GM11168 (cell line): ENCODE measurements around the gene SRPX.

Experiments
- in situ Hi-C: fragments of 300-500 bp; cut with MboI; formaldehyde crosslinking; loops from one replicate; pipeline ENCODE4 v1.12.0; 2022; ENCODE audit warnings: low sequenced_read_pairs; ENCODE audit not compliant: unreplicated experiment

SRPX gene

DNA sequence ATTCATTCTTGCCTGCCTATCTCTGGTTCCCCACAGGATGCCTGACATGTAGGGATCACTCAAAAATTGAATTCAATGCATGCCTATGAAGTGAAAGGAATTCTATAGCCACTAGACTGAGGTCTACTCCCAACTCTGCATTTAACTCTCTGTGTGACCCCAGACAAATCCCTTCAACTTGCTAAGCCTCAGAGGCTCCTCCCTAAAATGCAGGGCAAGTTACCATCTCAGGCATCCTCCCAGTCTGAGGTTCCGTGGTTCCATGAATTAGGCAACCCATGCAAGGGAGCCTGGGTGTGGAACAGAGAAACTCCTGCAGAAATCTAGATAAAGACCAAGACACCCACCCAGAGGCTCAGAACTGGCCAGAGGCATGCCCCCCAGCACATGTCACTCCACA lies 6.6 kb downstream of the SRPX start:
- in situ Hi-C loops = no loop called here

DNA sequence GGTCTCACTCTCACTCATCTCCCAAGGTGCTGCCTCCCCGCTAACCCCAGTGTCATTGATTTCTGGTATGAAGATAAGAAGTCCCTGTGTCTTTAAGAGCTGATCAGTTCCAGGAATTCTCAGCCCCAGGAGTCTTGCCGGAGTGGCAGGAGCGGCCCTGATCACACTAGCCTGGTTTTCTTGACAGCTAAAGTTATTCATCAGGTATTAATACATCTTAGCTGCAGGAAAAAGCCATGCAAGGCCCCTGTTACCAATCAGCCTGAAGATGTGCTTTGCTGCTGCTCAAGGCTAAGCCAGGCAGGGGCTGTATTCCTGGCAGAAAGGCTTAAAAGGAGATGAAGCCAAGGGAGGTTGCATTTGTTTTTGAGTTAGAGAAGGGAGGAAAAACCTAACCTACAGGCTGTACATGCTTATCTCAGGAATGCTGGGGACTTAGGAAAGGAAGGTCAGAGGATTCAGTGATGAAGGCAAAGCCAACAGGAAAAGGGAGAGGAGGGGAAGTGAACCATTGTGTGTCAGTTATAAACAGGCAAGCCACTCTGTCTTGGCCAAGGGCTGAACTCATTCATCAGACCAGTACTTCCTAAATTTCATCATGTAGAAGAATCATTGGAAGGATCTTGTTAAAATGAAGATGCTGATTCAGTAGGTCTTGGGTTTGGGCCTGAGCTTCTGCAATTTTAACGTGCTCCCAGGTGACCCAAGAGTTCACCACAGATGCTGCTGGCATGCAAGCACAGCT lies 8.6 kb downstream of the SRPX start:
- in situ Hi-C loops = no loop called here

DNA sequence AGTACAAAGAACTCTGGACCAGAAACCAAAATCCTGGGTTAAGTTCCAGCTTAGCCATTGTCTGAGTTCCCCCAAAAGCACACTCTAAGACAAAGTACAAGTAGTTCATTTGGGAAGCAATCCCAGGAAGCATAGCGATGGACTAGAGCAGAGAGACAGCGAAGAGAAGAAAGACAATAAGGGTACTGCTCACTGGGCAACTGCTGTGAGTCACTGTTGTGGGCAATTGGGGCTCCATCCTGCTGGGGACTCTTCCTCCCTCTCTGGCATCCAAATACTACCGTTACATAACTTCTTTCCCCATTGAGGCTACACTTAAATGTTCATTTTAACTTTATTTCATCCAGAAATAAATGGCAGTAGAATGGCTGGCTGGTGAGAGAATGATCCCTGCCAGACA lies 14.1 kb downstream of the SRPX start:
- in situ Hi-C loops = no loop called here

DNA sequence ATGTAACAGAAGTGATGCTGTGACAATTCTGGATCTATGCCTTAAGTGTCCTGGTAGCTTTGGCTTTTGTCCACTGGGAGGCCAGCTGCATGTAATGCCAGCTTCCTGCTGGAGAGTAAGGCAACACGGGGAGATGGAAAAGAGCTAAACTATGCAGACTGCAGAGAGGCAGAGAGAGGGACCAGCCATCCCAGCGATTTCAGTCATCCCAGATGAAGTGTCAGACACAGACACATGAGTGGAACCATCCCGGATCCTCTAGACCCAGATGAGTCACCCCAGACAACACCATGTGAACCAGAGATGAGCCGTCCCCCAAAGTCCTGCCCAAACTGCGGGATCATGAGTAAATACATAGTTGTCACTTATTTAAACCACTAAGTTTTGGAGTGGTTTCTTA lies 14.6 kb downstream of the SRPX start:
- in situ Hi-C loops = no loop called here

DNA sequence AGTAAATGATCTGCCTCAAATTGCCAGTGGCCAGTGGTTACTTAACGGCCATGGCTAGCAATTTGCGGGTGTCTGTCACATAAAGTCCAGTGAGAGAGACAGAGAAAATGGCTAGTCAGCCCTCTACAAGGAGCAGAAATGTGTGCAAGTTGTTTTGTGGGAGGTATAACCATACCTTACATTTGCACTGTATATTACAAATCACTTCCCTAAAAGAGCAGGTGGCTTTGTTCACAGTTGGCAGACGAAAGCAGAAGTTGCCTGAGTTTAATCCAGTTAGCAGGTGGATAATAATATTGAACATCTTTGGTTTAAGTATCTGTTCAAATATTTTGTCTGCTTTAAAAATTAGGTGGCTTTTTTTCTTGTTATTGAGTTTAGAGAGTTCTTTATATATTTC lies 15.6 kb downstream of the SRPX start:
- in situ Hi-C loops = no loop called here

DNA sequence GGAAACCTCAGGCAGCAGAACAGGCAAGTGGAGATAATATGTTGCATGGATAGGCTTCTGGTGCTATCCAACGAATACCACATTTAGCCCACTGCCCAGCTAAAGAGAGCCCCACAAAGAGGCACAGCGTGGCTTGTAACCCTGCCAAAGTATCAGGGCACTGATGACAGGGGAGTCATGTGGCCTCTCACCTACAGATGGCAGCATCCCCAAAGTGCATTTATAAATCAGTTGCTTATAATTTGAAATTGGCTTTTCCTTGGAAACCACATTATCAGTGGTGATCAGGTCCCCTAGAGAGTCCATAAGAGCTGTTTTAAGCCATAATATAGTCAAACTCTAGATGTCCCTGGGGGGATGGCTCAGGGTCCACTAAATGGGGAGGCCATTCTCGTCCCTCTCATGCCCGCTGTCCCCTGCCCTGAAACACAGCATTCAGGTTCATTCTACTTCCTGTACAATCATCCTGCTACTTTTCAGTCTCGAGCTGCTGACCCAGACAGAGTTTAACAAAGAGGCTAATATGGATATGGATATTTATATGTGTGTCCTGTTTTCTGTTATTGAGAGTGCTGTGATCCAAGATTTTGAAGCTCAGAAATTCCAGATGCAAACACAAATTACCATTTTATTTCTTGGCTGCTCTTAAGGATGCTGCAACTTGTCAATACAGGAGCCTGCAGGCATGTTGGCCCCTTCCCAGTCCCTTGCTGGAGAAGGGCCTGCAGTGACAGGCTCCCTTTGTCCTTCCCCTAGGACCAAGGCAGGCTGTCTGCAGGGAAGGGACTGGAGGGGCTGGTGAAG lies 28.5 kb downstream of the SRPX start:
- in situ Hi-C loops = no loop called here

DNA sequence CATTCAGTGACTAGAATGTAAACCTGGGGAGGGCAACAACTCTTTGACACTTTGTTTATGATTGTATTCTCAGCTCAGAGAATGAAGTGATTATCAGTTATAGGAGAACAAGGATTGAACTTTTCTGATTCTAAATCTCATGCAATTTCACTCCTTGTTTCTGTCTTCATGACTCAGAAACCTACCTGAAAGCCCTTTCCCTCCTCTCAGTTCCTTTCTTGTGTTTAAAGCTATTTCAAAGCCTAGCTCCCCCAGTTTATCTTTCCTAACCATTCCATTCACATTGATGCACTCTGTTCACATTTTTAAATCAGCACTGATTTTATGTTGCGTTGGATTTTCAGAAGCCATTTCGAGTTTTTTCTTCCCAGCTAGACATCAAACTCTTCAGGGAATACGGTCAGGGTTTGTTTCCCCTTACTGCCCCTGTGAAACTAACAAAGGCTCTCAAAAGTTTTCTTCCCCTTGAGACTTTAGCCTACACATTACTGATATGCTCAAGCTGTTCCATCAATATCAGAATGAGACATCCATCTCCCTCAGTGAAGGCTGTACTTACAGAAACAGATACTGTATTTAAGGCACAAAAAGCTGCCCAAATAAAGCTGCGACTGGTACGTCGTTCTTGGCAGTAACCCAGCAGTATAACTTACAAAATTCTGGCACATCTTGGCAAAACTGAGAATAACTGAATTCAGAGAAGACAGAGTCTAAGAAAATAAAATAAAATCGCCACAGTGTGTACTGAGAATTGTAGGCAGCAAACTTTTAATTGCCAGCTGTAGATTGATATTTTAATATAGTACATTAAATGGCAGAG lies 31.0 kb downstream of the SRPX start:
- in situ Hi-C loops = no loop called here

DNA sequence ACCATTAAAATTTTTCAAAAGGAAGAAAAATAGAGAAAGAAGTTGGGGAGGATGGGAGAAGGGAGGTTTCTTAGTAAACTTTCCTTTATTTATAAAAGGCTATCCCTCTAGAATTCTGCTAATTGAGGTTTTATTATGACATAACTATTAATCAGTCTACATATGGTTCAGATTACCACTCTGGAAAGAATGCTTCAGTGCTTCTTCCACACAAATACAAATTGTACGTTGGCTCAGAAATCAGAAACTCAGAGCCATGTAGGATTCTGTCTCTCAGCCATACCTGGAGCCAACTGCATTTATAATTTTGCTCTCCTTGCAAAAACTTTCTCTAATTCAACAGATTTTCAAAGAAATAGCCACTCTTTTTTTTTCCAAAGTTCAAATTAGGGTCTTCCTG lies 37.1 kb downstream of the SRPX start:
- in situ Hi-C loops = no loop called here

DNA sequence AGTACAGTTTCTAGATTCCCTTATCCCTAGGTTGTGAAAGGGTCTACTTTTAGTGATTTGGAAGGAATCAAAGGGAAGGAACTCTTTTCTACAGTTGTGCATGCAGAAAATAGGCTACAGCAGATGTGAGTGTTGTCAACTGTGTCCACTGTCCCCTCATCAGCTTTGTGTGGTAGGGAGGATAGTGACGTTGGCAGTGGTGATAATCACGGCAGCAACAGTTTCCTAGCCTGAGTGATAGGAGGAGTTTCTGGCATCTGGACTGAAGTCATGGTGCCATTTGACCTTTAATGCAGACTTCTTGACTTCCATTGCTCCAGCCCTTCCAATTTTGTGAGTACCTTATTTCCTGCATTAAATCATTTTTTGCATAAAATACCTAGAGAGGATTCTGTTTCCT lies 39.3 kb downstream of the SRPX start:
- in situ Hi-C loops = no loop called here

DNA sequence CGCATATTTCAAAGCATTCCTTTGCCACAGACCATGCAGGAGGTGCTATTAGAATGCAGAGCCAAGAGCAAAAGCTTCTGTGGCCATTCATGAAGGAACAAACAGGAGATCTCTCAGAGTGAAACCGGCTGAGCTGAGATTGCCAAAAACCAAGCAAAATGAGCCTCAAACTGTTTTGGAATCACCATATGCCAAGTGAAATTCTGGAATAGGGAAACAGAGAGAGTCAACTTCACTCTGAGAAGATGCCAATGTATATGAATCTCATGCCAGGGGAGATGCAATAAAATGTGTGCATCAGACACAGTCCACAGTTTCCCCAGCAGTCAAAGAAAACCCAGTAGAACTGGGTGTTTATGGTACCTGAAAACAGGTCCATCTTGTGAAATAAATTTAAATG lies 42.3 kb downstream of the SRPX start:
- in situ Hi-C loops = loop anchor here (10.0 kb wide), 1 partner anchor 254 kb away; no protein-coding TSS in a partner anchor

DNA sequence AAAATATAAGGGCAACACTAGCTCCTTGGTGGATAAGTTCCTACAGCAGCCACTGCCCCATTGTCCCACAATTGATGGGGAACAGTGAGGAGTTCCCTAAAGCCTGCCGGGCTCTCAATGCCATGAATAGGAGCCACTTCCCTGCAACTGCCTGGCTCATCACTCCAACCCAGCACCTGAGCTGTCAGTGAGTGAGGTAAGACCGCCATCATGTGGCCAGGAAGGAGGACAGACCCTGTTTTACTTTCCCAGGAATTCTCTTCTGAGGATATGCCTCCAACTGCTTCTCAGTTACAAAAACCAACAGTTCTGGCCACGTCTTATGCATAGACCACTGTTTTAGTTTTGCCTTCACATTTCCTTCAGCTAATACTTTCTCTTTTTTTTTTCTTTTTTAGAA lies 45.5 kb downstream of the SRPX start:
- in situ Hi-C loops = loop anchor here (10.0 kb wide), 1 partner anchor 250 kb away; no protein-coding TSS in a partner anchor

DNA sequence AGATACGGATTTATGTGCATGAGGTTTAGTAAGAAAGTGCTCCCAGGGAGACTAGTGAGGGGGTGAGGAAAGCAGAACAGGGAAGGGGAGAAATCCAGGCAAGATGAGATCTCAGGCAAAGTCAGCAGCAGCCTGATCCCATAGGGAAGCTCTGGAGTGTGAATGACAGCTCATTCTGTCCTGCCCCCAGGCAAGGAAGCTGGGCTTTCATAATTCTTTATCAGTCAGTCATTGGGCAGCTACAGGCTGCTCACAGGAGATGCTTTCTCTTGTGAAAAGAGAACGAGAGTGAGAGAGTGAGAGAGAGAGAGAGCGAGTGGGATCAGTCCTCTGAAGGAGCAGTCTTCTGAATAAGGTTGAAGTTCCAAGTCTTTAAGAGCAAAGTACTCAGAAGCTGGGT lies 48.1 kb downstream of the SRPX start:
- in situ Hi-C loops = loop anchor here (10.0 kb wide), 1 partner anchor 248 kb away; no protein-coding TSS in a partner anchor

DNA sequence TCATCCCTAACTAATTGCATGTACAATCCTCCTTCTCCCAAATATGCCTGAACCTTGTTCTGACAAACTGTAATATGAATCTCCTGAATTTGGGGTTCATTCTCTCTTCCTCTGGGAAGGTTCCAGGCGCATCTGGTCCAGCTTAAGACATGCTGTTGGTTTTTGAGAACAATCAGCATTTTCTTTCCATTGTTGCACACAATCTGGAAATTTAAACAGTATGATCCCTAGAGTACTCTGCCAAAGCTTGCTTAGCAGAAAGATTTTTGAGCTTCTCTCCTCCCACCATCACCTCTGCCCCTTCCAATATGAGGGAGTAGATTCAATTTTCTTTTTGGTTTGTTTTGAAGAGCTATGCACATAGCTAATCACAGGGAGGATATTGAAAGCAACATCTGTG lies 50.1 kb downstream of the SRPX start:
- in situ Hi-C loops = loop anchor here (10.0 kb wide), 1 partner anchor 246 kb away; no protein-coding TSS in a partner anchor

DNA sequence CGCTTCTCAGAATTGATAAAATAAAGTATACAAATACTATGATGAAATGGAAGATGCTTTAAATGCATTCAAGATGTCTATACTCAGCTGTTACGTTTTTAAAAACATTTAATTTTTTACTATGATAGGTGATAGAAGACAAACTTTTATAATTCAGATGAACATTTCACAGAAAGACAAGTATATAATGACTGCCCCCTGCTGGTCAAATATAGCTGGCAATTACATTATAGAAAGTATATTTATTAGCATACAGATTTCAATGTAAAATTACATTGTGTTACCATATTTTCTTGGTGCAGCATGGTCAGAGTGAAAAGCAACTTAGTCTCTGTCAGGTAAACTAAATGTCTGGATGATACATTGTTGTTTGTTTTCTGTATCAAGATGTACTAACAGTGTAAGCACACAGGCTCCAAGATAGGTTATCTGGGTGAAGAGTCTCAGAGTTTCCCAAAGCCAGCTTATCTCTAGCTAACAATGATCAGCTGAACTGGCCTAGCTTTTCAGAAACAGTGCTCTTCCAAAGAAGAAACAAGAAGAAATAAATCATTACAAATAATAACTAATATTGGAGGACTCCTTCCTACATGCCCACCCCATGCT lies 54.1 kb downstream of the SRPX start:
- in situ Hi-C loops = no loop called here

DNA sequence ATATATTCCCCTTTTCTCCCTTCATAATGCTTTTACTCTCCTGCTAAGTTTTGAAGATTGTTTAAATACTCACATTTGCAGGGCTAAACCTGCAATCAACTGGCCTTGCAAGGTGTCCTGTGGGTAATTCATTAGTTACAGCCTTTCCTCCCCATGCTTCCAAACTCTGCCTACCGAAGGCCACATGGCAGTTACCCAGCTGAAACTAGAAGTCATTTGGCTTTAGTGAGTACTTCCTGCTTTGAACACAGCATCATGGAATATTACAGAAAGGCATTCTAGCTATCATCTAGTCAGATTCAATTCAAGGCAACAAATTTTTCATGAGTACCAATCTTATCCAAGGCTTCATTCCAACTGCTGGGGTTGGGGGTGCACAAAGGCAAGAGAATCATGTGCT lies 55.6 kb downstream of the SRPX start:
- in situ Hi-C loops = no loop called here

DNA sequence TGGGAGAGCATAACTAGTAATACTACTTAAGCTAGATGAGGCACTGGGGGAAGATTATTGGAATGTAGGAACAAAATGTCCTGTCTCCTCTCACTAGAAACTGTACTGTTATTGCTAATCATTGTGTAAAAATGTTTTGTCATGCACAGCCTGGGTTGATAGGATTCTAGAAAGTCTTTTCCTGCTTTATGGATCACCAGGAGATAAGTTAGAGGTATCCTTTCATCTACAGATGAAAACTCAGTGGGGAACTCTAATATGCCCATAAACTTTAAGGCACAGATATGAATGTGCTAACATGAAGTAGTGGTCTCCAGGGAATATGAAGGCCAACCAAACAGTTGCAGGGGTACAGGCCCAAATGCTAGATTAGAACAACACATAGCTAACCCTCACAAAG lies 57.5 kb downstream of the SRPX start:
- in situ Hi-C loops = no loop called here

DNA sequence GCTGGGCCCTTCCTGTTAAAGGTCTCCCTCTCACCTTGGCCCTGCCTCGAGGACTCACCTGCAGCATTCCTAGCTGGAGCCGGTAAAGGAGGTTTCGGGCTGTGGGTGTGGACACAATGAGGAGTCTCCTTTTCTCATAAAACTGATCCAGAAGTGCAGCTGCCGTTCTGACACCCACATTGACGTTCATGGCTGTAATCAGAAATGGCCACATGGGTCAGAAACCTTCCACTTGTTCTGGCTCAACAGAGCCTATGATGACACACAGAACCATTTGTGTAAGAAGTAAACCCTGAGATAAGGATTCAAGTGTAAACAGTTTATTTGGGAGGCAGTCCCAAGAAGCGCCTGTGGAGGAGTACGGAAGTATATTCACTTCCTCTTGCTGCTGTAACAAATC lies 63.8 kb downstream of the SRPX start:
- in situ Hi-C loops = no loop called here

DNA sequence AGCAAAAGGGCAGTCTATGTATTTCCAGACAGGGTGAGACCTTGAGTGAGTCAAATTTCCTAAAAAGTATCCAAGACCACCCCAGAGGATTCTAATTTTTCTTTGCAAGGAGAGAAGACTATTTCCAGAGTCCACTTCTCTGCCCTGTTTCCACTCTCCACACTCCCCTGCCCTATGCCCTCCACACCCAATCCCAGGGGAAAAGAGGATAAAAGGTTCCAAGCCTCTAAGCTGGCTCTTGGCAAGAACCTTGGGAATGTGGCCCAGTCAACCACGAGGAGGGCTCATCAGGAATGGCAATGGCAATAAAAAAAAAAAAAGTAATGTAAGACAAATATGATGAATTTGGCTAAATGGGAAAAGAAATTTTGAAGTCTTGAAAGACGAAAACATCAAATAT lies 65.9 kb downstream of the SRPX start:
- in situ Hi-C loops = no loop called here

DNA sequence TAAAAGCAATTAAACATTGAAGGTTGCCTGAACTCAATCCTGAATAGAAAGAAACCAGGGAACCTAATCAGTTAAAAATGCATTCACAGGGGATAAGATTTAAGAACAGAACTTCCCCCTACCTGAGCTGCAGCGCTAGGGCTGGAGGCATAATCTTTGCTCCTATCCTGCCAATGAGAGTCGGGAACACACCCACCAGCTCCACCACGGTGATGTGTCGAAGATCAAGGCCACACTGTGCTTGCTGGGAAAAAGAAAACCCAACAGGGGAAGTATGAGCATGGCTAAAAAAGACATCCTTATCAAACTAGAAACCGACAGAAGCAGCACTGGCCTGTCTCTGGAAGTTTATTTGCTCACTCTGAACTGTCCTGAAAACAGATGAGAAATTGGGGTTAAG lies 66.3 kb downstream of the SRPX start:
- in situ Hi-C loops = no loop called here

DNA sequence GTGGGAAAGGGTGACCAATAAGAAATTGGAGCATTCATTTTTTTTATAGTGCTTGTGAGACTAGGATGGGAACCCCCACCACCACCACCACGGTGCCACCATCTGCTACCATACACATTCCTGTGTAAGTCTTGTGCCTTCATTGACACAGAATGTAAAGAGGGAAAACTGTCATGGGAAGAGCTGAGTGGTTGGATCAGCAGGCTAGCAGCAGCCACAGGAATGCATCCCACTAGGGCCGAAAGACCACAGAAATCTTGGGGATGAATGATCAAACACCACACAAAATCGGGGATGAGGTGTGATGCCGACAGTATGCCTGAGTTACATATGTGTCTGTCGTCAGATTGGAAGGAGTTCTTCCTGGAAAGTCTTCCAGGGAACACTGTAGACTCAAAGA lies 69.2 kb downstream of the SRPX start:
- in situ Hi-C loops = no loop called here
